NB4 (cell line): Measurements from ENCODE around the gene NELFCD.

Source experiments
- POLR2A ChIP-seq: IDR thresholded peaks from 2 replicates; pipeline ENCODE4 v1.6.1; 2011; ENCODE audit warnings: mild to moderate bottlenecking; ENCODE audit not compliant: insufficient read length; ENCODE audit errors: extremely low read depth
- TF ChIP-seq, protein P1 (sequence below): IDR thresholded peaks from one replicate; pipeline ENCODE4 v1.5.1; 2012; ENCODE audit warnings: low read depth, low read length

DNA sequence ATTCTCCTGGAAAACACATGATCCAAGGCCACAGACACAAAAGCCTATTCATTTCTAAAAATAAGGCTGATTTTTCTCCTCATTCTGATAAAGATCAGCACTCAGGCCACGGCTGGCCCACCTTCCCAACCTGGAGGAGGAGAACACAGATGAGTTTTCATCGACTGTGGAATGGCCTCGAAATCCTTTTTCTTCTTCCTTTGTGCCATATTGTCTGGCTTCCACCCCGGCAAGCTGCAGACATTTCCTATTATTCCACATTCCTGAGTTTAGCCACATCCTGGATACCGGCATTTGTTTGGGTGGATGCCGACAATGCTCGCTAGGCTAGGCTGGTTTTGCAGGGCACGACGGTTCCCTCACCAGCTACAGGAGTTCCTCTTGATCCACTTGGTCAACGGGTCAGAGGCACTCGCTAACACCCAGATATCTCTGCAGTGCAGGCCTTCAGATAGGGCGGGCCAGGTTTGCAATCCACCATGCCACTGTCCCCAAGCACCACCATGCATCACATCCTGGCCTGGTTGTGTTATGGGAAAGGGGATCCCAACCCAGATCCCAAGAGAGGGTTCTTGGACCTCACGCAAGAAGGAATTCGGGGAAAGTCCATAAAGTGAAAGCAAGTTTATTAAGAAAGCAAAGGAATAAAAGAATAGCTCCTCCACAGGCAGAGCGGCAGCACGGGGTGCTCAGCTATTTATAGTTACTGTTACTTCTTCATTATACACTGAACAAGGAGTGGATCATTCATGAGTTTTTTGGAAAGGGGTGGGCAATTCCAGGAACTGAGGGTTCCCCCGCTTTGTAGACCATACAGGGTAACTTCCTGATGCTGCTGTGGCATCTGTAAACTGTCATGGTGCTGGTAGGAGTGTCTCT, 30.2 kb downstream of the NELFCD start:
- no peak for TF ChIP-seq POLR2A
- TF ChIP-seq, protein P1, sequence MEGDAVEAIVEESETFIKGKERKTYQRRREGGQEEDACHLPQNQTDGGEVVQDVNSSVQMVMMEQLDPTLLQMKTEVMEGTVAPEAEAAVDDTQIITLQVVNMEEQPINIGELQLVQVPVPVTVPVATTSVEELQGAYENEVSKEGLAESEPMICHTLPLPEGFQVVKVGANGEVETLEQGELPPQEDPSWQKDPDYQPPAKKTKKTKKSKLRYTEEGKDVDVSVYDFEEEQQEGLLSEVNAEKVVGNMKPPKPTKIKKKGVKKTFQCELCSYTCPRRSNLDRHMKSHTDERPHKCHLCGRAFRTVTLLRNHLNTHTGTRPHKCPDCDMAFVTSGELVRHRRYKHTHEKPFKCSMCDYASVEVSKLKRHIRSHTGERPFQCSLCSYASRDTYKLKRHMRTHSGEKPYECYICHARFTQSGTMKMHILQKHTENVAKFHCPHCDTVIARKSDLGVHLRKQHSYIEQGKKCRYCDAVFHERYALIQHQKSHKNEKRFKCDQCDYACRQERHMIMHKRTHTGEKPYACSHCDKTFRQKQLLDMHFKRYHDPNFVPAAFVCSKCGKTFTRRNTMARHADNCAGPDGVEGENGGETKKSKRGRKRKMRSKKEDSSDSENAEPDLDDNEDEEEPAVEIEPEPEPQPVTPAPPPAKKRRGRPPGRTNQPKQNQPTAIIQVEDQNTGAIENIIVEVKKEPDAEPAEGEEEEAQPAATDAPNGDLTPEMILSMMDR: no peak
